Endothelial cell of umbilical vein (primary cell): Measurements from ENCODE around the gene S100A14. TPM values are rescaled to one million over a fixed set of nuclear protein-coding genes. Genes with fewer than 3 reads are reported as not detected.

Experiments
- BruUV-seq: library from RNA; stranded (reverse); fragments of 400-500 nt; replicated peaks from 2 replicates; lab custom pipeline; 2021; lab: Mats Ljungman, UMichigan
- CTCF ChIA-PET: fragments of 300-600, 350-600 bp; sonication (Branson Sonifier 250); formaldehyde crosslinking; loops from one replicate; lab custom pipeline; 2021; ENCODE audit warnings: antibody characterized with exemption, inconsistent platforms; lab: Charles Lee
- POLR2A ChIA-PET: fragments of 300-600, 350-600 bp; sonication (Branson Sonifier 250); formaldehyde crosslinking; loops from one replicate; lab custom pipeline; 2021; ENCODE audit warnings: antibody characterized with exemption, inconsistent platforms; lab: Charles Lee
- DNase-seq: peaks from one replicate; pipeline ENCODE4 v3.0.0-alpha.2; 2011; ENCODE audit warnings: low read depth, low spot score
- FAIRE-seq: peaks from 2 replicates; lab custom pipeline; 2011; peaks lifted over from hg19 to GRCh38; lab: Jason Lieb, UNC
- H2AFZ ChIP-seq: 2 replicates; pipeline ENCODE4 v1.6.0; 2012; ENCODE audit warnings: low read depth, low read length, control low read depth, inconsistent platforms
- H3K27ac ChIP-seq: 2 replicates; pipeline ENCODE4 v1.5.1; 2011; ENCODE audit warnings: low read depth, mild to moderate bottlenecking, control low read depth, low read length, moderate library complexity; ENCODE audit not compliant: insufficient read depth
- H3K27me3 ChIP-seq, 2 experiments: 2 replicates each; pipeline versions ENCODE4 v1.6.0 to v1.6.1; 2011; ENCODE audit warnings: low read length in 2 of 2, mixed read lengths in 1 of 2; ENCODE audit not compliant: control insufficient read depth in 2 of 2, insufficient read depth in 2 of 2
- H3K36me3 ChIP-seq, 2 experiments: 2 replicates in 1 of 2; 3 replicates in 1 of 2; pipeline ENCODE4 v1.5.1; 2011; ENCODE audit warnings: low read length in 2 of 2, mild to moderate bottlenecking in 1 of 2, moderate library complexity in 1 of 2; ENCODE audit not compliant: control insufficient read depth in 2 of 2, insufficient read depth in 2 of 2; ENCODE audit errors: extremely low read depth in 1 of 2
- H3K4me1 ChIP-seq: 3 replicates; pipeline ENCODE4 v1.5.1; 2011; ENCODE audit warnings: mild to moderate bottlenecking, low read length; ENCODE audit not compliant: control insufficient read depth, insufficient read depth; ENCODE audit errors: extremely low read depth
- H3K4me2 ChIP-seq: 2 replicates; pipeline ENCODE4 v1.6.1; 2011; ENCODE audit warnings: low read length, control low read depth, mixed read lengths; ENCODE audit not compliant: insufficient read depth
- H3K4me3 ChIP-seq, 3 experiments: fragments of 200-600 bp in 1 of 3; sonication (generic), shearing (Covaris generic) in 1 of 3; replicated peaks in 1 of 3; 2 replicates each; pipeline ENCODE4 v1.5.1; 2011 to 2016; ENCODE audit warnings: control low read depth in 3 of 3, low read length in 3 of 3, mild to moderate bottlenecking in 2 of 3, inconsistent platforms in 1 of 3, low read depth in 1 of 3, moderate library complexity in 1 of 3; ENCODE audit not compliant: insufficient read depth in 1 of 3
- H3K79me2 ChIP-seq: 2 replicates; pipeline ENCODE4 v1.6.0; 2012; ENCODE audit warnings: low read length, inconsistent platforms; ENCODE audit not compliant: control insufficient read depth, insufficient read depth
- H3K9ac ChIP-seq: replicated peaks from 2 replicates; pipeline ENCODE3; 2011; ENCODE audit warnings: low read length, control low read depth; ENCODE audit not compliant: insufficient read depth; ENCODE audit errors: extremely low read depth
- H3K9me1 ChIP-seq: replicated peaks from 3 replicates; pipeline ENCODE4 v1.6.0; 2011; ENCODE audit warnings: mild to moderate bottlenecking, low read length; ENCODE audit not compliant: control insufficient read depth, insufficient read depth; ENCODE audit errors: extremely low read depth
- H3K9me3 ChIP-seq: replicated peaks from 2 replicates; pipeline ENCODE4 v1.5.1; 2012; ENCODE audit warnings: low read length, inconsistent platforms; ENCODE audit not compliant: control insufficient read depth, insufficient read depth
- H4K20me1 ChIP-seq: replicated peaks from 2 replicates; pipeline ENCODE3; 2011; ENCODE audit warnings: mild to moderate bottlenecking, low read length; ENCODE audit not compliant: control insufficient read depth, insufficient read depth; ENCODE audit errors: extremely low read depth
- CTCF ChIP-seq, 2 donors: IDR thresholded peaks; 1 replicate in 1 of 2; 2 replicates in 1 of 2; pipeline ENCODE4 v1.5.1; 2011; ENCODE audit warnings: low read length in 2 of 2, mild to moderate bottlenecking in 2 of 2, moderate library complexity in 2 of 2, control low read depth in 1 of 2, inconsistent platforms in 1 of 2, low read depth in 1 of 2; ENCODE audit not compliant: insufficient read depth in 1 of 2; ENCODE audit errors: extremely low read depth in 1 of 2
- EZH2 ChIP-seq: IDR thresholded peaks from 2 replicates; pipeline ENCODE4 v1.6.1; 2012; ENCODE audit warnings: borderline replicate concordance, low read depth, mild to moderate bottlenecking, moderate library complexity, low read length, inconsistent platforms; ENCODE audit not compliant: severe bottlenecking
- FOS ChIP-seq: IDR thresholded peaks from 2 replicates; pipeline ENCODE4 v1.6.1; 2011; ENCODE audit warnings: mild to moderate bottlenecking, low read length, moderate library complexity, borderline replicate concordance; ENCODE audit not compliant: insufficient read depth
- GATA2 ChIP-seq: IDR thresholded peaks from 2 replicates; pipeline ENCODE4 v1.7.0; 2011; ENCODE audit warnings: low read depth, mild to moderate bottlenecking, moderate library complexity, mixed read lengths, low read length; ENCODE audit not compliant: insufficient read length, insufficient read depth
- JUN ChIP-seq: IDR thresholded peaks from 2 replicates; pipeline ENCODE4 v1.6.1; 2011; ENCODE audit warnings: borderline replicate concordance, low read depth; ENCODE audit not compliant: insufficient read length, insufficient read depth
- MAX ChIP-seq: IDR thresholded peaks from 2 replicates; pipeline ENCODE4 v1.6.1; 2011; ENCODE audit not compliant: insufficient read depth, insufficient read length
- MYC ChIP-seq: IDR thresholded peaks from one replicate; pipeline ENCODE4 v1.6.1; 2011; ENCODE audit warnings: mild to moderate bottlenecking, low read depth, low read length
- POLR2A ChIP-seq: IDR thresholded peaks from 2 replicates; pipeline ENCODE4 v1.6.1; 2012; ENCODE audit warnings: low read depth, mild to moderate bottlenecking, control low read depth, low read length
- POLR2AphosphoS5 ChIP-seq: IDR thresholded peaks from 2 replicates; pipeline ENCODE4 v1.6.1; 2012; ENCODE audit warnings: low read depth, mild to moderate bottlenecking, control low read depth, low read length, moderate library complexity; ENCODE audit not compliant: insufficient read depth
- dilution Hi-C: fragments of 300-500 bp; cut with MboI; formaldehyde crosslinking; loops from one replicate; pipeline ENCODE4 v1.15.0; 2019; ENCODE audit warnings: low sequenced_read_pairs; ENCODE audit not compliant: extremely low pct_ligation_motif_present
- intact Hi-C: fragments of 100-400 bp; cut with micrococcal nuclease; formaldehyde crosslinking; loops from one replicate; pipeline ENCODE4 v1.10.0; 2022
- polyA plus RNA-seq, 4 experiments: library from polyadenylated mRNA; depleted of rRNA in 3 of 4; stranded (reverse) in 3 of 4; unstranded in 1 of 4; fragments of >200 nt; gene quantifications; 2 replicates each; pipeline versions ENCODE4 v1.2.1 to v1.2.3, GENCODE V29; 2011 to 2012; ENCODE audit warnings: missing spikeins in 1 of 4
- total RNA-seq: library from RNA; stranded (reverse); gene quantifications from 2 replicates; pipeline ENCODE4 v1.2.3, GENCODE V29; 2021

S100A14 gene
- total and polyA plus RNA-seq, 2 donors (not counting 3 experiments of a cell fraction or from before 2014, with no cell fraction given), result 0.10 TPM; not detected in 1

- Histone ChIP-seq H3K27me3 (no peaks in the 10 kb centered on the region), H2AFZ (no peak overlapping the region), H3K4me2 (no peak overlapping the region), H3K4me1 (peaks cover 6% of the 10 kb centered on the region), H3K36me3 (peaks cover 36 to 50% of the 10 kb centered on the region in 2 experiments), H3K9ac (no peak overlapping the region), H3K4me3 (no peak overlapping the region), H3K79me2 (peaks cover 55% of the 10 kb centered on the region), H3K9me3 (no peaks in the 10 kb centered on the region), H3K9me1 (no peaks in the 10 kb centered on the region), H4K20me1 (peaks cover 2% of the 10 kb centered on the region), H3K27ac (no peak overlapping the region)
- TF ChIP-seq EZH2, result no peak
- TF ChIP-seq FOS, result no peak
- TF ChIP-seq MAX, result no peak
- no peak for TF ChIP-seq POLR2AphosphoS5
- TF ChIP-seq JUN, result no peak
- no peak for TF ChIP-seq GATA2
- no peak for TF ChIP-seq POLR2A
- no peak for TF ChIP-seq CTCF (IDR thresholded peaks at IDR 0.05; ENCODE audit: extremely low read depth in 1 of 2, insufficient read depth in 1 of 2, low read depth in 1 of 2, low read length in 2 of 2)
- TF ChIP-seq MYC, result no peak
- no TSS peak for BruUV-seq
- FAIRE-seq (no peak), DNase-seq (no peak)
- CTCF ChIA-PET, result interaction anchor here (1.1 to 3.0 kb wide), 3 partner anchors 12 to 67 kb away, joined by 3 to 12 read pairs (median 12); partner anchors contain the start of gene S100A13
- POLR2A ChIA-PET, result no interaction called here
- dilution Hi-C loops, result no loop called here
- intact Hi-C loops, result no loop called here
These were observed 23.2 kb upstream of the S100A14 start for GRCh38 chr1:153639280-153639679.
